HG03469 (cell line): Measurements from ENCODE around the gene DTNA.

Experiments
- ATAC-seq: cut with Tn5 transposase; IDR thresholded peaks from one replicate; pipeline ENCODE4 v1.9.1; 2021; ENCODE audit warnings: mild to moderate bottlenecking, moderate library complexity, moderate number of reproducible peaks; ENCODE audit not compliant: unreplicated experiment

DTNA gene

DNA sequence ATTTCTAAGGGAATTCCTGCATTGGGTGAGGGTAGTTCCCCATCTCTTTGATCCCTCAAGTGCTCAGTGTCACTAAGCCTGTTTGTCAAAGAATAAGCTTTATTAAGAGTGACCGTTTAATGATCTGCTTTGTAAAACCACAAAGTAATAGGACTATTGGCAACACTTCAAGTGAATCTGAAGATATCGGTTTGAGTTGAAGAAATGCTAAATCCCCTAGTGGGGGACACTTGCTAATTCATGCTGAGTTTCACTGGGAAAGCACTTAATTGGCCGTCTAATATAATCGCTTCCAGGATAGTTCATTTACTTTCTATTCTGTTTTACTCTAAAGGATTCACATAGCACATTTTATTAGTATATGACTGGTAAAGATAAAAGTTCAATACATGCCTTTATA is 54.4 kb downstream of the DTNA start:
- ATAC-seq = no peak

DNA sequence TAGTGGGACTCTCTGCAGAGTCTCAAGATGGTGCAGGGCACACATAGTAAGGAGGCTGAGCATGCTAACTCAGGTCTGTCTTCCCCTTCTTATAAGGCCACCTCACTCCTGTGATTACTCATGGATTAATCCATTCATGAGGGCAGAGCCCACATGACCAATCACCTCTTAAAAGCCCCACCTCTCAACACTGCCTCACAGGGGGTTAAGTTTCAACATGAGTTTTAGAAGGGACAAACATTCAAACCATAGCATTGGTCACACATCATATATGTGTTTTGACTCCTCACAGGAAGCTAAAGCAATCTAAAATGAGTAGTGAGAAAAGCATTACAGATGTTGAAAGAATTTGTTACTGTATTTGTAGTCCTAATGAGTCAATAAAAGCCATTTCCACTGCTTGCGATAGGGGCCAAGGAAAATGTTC is 57.5 kb downstream of the DTNA start:
- ATAC-seq = peak; percentile 53

DNA sequence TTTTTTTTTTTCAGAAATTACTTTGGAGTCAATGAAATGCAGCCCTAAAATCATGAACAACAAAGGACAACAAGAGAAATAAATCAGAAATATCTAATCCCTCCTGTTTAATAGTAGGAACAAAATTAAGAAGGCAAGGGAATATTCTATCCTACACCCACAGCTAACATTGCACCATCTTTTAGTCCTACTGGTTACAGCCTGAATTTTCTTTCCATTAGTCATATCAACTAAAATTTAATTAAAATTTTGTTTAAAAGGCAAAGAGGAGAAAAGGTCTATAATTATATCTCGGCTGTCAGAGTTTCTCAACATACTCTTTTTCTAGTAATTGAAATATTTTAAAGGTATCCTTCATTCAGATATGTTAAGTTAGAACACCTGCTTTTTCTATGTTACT is 61.9 kb downstream of the DTNA start:
- no peak for ATAC-seq

GRCh38 chr18:34772887-34773286 is 62.8 kb downstream of the DTNA start:
- no peak for ATAC-seq

DNA sequence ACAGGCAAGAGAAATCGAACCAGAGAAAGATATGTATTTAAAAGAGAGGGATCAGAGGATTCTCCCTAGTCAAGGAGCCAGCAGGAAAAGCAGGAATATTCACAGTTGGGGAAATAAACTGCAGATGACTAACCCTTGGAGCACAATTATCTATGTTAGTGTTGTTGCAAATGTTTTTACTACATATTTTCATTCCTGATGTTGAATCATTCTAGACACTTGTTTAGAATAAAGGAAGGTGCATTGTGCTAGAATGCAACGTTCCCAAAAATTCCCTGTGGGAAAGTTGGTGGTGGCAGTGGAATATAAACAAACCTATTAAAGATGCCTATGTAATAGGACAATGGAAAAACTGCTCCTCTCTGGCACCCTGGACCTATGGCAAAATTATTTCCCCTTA is 63.3 kb downstream of the DTNA start:
- no peak for ATAC-seq

- no peak for ATAC-seq
Observed at GRCh38 chr18:34773961-34774766, 64.1 kb downstream of the DTNA start.

DNA sequence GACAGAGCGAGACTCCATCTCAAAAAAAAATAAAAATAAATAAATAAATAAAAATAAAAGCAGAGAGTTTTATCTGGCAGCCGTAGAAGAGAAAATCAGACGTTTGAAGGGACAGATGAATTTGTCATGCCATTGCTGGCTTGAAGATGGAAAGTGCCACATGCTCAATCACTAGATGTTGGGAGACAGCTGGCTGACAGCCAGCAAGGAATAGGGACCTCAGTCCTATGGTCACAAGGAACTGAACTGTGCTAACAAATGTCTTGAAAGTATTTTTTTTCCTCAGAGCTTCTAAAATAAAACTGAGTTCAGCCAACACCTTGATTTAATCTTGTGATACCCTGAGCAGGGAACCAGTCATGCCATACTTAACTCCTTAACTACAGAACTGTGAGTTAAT is 65.4 kb downstream of the DTNA start:
- no peak for ATAC-seq

- ATAC-seq = no peak
Observed at GRCh38 chr18:34779112-34779511, 69.0 kb downstream of the DTNA start.

DNA sequence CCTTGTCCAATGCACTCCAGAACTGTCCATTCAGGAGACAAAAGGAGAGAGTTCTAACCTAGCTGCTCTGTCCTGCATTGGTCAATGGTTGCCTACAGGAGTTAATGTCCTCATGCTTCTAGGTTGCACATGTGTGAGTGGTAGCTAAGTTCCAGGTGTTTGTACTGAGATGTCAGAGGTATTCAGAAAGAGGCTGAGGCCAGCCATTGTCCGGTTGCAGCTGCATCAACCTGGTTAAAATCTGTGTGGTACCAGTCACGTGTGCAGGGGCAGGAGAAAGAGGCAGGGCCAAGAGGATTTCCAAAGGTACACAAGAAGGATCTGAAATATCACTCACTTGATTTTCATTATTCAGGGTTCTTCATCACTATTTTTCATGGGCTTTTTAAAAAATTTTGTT is 70.8 kb downstream of the DTNA start:
- ATAC-seq = no peak

DNA sequence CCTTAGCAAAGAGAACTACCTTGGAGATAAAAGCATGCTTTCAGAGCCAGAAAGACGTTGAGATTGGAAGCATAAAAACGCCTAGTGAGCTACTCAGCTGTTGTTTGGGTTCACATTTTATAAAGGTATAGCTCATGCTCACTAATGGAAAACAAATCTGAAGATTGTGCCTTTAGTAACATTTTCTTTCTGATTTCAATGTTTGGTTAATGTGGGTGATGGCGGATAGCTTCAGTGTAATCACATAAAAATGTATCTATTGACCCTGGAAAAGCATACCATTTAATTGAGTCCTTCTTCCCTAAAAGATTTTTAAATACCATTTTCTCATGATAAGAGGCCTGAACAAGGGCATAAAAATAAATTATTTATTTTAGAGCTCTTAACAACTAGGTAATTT is 73.4 kb downstream of the DTNA start:
- no peak for ATAC-seq

- ATAC-seq = no peak
Observed at GRCh38 chr18:34786162-34786741, 76.2 kb downstream of the DTNA start.

GRCh38 chr18:34787931-34788532 is 77.9 kb downstream of the DTNA start:
- peak; percentile 66 for ATAC-seq

GRCh38 chr18:34789768-34790344 is 79.8 kb downstream of the DTNA start:
- ATAC-seq = no peak

DNA sequence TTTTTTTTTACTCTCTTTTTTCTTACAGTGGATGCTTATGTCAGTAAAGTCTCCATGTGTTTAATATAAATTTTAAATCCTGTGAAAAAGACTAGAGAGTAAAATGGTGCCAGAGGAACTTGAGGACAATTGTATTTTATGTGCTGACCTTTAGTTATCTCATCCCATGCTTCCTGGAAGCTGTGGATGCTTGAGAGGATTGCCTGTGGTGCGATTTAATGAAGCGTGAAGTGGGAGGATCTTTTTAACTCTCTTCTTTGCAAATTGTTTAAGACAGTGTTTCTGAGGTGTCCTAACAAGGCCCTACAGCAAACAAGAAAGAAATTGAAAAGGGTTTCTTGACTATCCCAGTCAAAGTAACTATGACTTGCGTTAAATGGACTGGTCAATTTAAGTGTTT is 84.2 kb downstream of the DTNA start:
- no peak for ATAC-seq

DNA sequence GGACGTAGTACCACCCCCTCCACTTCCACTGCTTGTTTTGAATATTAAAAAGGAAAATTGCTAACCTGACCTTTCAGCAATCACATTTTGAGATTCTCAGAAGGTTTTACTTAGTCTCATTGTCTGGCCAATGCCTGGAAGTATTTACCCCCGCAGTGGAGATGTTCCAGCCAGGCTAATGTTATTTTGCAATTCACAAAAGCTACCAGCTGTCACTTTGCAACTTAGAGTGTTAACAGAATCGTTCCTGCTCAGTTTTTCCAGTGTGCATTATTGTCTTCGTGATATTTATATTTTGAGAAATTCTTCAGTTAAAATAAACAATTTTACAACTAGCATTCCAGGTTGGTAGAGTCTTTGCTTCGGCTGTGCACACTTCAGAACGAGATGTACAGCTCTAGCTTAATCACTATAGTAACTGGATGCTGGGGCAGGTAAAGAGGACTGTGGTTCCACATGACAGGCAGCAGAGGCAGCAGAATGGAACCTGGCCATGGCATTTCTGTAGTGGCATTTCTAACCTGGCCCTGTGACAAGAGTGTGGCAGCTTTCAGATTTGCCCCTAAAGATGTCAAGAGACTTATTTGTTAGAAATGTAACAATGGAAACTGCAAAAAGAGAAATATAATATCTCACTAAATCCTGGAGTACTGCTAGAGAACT is 85.1 kb downstream of the DTNA start:
- ATAC-seq = no peak

DNA sequence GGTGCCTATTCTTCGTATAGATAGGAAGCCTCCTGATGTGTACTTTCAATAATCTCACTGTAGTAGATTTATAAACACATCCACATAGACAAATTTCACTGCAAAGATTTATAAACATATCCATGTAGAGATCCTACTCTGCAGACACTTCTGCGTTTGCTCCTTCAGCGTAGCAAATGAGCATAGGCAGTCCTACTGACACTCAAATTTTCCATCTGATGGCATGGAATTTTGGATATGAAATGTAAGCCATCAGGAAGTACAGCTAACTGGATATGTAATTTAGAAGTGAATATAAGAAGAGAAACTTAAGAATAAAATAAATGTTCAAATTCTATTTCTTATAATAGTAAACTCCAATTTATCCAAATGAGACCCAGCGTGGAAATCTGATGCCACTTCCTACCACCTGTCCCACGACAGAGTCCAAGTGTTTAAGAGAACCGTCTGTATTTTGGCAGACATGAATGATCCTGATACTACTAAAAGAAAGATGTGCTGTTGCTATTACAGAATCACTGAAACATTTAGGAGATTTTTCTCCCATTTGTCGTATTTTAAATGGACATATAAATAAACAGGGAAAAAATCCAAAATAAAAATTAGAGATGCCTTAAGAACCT is 86.0 kb downstream of the DTNA start:
- no peak for ATAC-seq

DNA sequence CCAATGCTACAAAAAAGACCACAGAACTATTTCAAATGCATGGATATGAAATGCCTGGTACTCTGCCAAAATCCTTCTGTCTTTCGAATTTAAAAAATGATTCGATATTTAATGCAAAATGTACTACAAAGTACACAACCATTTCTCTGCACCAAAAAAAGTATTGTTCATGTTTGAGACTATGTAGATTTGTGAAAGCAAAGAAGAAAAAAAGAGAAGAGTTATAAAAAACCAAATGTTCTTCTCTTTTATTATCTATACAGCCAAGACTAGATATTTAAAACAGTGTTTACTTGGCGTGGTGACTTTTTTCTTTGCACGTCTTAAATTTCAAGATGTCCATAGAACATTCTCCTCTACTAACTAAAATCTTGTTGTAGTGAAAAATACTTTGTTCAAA is 89.2 kb downstream of the DTNA start:
- ATAC-seq = no peak

DNA sequence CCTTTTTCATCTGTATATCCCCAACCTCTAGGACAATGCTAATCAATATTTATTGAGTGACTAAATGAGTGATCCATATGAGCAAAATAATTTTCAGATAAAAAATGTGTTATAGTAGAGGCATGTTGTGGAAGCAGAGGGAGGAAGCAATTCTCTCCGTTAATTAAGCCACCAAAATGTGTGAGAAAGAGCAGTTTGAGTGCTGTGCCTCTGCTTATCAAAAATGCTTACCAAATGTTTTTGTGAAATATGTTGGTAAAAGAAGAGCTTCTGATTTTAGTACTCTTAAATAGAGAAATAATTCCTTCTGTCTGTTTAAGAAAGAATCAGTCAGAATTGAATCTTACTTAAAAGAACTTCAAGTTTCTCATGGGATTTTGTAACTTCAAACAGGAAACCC is 90.3 kb downstream of the DTNA start:
- no peak for ATAC-seq

DNA sequence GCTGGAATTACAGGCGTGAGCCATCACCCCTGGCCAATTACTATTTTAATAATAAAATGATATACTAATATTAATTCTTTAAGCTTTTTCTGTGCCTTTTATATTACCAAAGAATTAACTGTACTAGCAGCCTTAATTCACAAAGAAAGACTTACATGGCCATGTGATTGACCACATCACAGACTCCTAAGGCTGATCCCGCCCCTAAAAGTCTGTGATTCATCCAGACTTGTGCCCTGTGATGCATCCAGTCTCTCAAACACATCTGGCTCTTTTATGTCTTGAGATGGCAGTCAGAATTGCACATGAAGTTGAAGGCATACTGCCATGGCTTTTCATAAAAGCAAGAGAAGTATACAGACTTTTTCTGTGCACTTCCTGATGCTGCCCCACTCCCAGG is 91.7 kb downstream of the DTNA start:
- no peak for ATAC-seq

DNA sequence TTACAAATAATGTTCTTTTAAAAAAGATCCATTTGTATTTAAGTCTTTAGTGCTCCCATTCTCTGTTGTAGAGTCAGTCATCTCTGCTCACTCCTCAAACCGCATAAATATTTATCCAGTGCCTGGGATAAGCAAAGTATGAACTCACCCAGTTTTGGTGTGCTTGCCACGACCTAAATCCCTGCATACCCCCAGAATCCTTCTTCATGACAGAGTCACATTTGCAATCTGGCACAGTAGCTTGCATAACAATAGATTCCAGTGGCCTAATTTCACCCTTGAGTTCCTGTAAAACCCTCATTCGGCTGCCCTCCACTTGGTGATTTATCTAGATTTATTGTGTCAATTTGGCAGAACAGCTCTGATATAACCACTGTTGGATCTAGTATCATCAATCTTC is 92.9 kb downstream of the DTNA start:
- ATAC-seq = no peak

- no peak for ATAC-seq
Observed at GRCh38 chr18:34803877-34804400, 93.8 kb downstream of the DTNA start.
